T47D (cell line): Measurements from ENCODE around the gene DAB1.

Source experiments
- DNase-seq, 2 experiments: peaks; one replicate each; pipeline versions ENCODE4 v3.0.0 to v3.0.0-alpha.2; 2011 to 2012; ENCODE audit warnings: low read depth in 1 of 2, low spot score in 1 of 2
- JUND ChIP-seq: IDR thresholded peaks from 2 replicates; pipeline ENCODE4 v1.6.1; 2012; ENCODE audit warnings: low read depth
- in situ Hi-C: cut with HindIII; loops from 2 replicates; pipeline ENCODE4 v1.10.0; 2016; ENCODE audit warnings: low sequenced_read_pairs, low pct_unique_long_range_greater_than_20kb

Gene DAB1

DNA sequence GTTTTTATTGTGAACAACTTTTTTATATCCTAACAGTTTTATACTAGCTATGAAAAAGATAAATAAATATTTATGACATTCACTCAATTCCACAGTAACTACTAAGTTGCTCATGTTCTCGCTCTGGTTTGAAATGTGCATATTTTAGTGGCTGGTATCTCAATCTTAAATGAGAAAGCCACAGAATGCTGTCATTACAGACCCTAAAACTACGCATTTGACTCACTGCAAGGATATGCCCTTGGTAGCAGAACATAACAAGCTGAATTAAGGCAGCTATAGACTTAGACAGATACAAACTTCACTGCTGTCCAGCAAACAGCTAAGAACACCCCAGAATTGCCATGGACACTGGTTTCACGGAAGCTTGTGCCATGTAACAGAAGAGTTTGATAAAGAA lies 19.0 kb downstream of the DAB1 start:
- DNase-seq, result no peak
- in situ Hi-C loops, result no loop called here
- TF ChIP-seq JUND, result no peak

DNA sequence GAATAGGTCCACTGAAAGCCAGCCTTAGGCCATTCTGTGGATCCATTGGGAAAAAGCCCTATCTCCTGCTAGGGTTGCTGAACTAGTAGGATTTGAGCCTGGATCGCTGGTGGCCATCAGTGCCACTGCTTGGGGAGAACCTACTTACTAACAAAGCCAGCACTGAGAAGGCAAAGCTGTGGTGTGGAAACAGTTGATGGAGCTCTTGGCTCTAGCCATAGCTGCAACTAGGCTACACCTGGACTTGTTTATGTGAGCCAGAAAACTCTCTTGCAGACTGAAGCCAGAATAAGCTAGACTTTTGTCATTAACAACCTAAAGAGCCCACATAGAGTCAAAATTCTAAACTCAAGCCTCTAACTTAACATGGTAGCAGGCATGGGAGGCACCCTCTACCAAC lies 20.7 kb downstream of the DAB1 start:
- in situ Hi-C loops, result no loop called here
- no peak for TF ChIP-seq JUND
- no peak for DNase-seq

DNA sequence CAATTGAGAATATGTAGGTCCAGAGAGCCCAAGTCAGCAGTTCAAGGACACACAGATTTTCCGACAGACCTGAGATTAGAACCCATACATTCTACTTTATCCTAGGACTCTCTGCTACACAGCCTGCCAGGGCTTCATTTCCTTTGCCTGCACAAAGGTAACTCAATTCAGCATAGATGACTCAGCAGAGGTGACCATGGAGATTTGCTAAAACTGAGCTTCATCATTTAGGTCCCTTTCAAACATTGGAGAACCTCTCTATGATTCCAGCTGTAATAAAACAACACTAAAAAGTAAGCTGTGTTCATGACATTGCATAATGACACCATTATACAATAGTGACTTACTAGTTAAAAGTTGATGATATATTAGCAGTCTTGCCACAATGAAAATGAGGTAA lies 22.2 kb downstream of the DAB1 start:
- TF ChIP-seq JUND, result no peak
- in situ Hi-C loops, result no loop called here
- no peak for DNase-seq

DNA sequence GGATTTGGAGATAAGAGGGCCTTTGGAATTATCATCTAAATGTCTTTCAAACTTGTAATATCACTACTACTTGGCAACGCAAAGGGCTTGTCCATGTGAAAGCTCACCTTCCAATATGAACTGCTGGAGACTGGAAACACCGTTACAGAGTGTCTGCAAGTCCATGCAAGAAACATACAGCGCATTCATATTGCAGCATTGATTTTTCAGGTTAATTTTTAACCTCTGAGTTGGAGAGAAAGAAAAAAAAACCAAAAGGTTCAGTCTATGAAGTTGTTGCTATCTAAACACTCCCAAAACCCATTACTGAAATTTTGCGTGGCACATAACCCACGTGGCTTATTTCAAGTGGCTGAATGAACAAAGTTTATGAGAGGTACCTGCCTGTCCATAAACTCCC lies 23.8 kb downstream of the DAB1 start:
- DNase-seq, result no peak
- in situ Hi-C loops, result no loop called here
- no peak for TF ChIP-seq JUND

GRCh38 chr1:57393058-57393584 lies 30.7 kb downstream of the DAB1 start:
- DNase-seq, result no peak
- no peak for TF ChIP-seq JUND
- in situ Hi-C loops, result no loop called here

DNA sequence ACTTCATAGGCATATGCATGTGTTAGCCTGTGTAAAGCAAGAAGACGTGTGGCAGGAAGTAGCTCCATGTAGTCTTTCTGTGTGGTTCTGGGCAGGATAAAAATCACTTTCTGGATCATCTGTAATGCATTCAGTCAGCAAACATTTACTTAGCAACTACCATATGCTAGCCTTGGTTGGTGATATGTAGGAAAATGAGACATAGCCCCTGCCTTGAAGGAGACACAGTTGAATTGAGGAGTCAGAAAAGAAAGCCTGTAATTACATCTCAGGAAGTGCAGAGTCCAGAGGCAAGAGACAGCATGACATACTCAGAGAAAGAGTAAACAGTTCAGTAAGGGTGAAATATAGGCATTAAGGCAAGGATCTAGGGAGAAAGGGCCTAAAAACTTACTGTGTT lies 38.5 kb downstream of the DAB1 start:
- in situ Hi-C loops, result no loop called here
- TF ChIP-seq JUND, result no peak
- DNase-seq, result no peak

- DNase-seq, result no peak
- in situ Hi-C loops, result no loop called here
- no peak for TF ChIP-seq JUND
Measured at GRCh38 chr1:57384901-57385300, 39.0 kb downstream of the DAB1 start.

DNA sequence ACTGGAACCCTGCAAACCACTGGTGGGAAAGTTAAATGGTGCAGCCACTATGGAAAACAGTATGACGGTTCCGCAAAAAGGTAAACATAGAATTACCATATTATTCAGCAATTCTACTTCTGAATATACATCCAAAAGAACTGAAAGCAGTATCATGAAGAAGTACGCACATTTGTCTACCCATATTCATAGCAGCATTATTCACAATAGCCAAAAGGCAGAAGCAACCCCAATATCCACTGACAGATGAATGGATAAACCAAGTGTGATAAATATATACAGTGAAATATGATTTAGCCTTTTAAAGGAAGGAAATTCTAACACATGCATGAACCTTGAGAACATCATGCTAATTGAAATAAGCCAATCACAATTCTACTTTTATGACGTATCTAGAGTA lies 39.6 kb downstream of the DAB1 start:
- in situ Hi-C loops, result no loop called here
- DNase-seq, result no peak
- TF ChIP-seq JUND, result no peak

- DNase-seq, result no peak
- in situ Hi-C loops, result no loop called here
- TF ChIP-seq JUND, result no peak
Measured at GRCh38 chr1:57381871-57382270, 42.0 kb downstream of the DAB1 start.

DNA sequence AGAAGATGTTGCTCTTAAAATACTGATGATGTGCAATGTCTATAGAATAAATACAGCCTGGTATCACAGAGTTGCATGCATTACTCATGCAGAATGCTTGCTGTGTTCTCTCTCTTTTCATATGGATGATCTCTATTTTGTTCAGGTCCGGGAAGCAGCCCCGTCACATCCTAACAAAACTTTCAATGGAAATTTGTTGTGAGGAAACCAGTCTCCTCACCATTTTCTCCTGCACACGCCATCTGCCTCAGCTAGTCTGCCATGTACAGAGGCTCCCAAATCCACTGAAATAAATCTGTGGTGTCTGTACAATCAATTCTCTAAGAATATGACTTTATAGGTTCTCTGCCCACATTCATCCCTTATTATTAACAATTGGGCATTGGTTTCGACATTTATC lies 42.4 kb downstream of the DAB1 start:
- no peak for DNase-seq
- in situ Hi-C loops, result no loop called here
- TF ChIP-seq JUND, result no peak

DNA sequence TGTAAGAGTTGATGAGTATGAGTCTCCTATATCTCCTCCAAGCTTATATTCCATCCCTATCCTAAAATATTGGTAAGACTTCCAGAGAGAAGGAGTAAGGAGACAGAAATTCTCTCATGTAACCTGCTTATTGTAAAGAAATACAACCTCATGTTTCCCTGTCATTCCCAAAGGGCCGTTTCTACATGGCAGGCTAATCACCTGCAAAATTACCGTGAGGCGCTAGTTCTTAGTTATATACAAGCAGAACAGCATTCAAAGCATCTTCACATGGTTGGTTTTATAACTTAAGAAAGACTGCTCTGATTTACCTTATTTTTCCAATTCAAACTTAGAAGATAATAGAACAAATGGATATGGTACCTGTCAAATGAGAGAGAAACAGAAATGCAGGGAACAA lies 42.9 kb downstream of the DAB1 start:
- in situ Hi-C loops, result no loop called here
- DNase-seq, result no peak
- no peak for TF ChIP-seq JUND

DNA sequence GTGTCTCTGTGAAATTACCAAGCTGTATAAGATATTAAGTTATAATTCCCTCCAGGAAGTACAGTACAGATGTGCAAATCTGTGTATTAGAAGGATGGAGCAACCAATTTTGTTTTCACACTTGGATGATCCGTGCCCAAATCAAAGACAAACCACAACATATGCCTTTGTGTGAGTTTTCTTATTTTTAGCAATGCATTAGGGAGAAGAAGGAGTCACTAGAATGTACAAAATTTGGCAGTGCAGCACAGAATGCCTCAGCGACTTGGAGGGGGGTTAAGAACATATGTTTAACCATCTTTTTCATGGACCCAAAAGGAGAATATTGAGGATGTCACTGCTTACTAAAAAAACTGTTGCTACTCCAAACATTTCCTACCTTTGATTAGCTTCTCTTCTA lies 45.3 kb downstream of the DAB1 start:
- no peak for DNase-seq
- in situ Hi-C loops, result no loop called here

DNA sequence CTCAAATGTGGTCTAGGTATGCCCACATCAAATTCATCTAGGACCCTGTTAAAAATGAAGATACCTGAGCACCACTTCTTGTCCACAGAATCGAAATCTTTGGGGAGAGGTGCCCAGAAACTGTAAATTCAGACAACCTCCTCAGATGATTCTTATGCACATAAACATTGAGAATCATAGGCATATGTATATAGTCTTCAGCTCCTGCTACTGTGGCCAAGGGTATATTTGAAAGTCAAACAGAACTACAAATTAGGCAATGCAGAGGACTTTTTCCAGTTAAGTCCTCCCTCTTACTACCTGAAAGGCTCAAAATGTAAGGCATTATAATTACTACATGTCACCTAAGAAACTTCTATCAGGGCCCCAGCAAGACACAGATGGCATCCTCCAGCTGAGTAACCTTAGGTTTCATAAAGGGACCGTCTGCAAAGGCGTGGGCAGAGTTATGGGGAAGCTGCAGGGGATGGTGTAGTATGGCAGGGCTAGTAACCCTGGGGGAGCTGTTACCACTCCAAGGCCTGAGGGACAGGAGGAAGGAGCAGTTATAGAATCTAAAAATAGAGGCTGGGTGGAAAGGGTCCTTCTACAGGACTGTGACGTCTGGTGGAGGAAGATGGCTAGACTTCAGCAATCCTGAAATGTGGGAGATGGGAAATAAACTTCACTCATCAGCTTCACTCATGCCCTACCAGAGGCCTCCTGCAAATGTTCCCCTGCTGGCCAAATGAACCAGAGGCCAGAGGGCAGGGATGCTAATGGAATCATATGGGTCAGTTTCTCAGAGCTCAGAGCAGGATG lies 46.3 kb downstream of the DAB1 start:
- in situ Hi-C loops, result no loop called here
- no peak for DNase-seq
- TF ChIP-seq JUND, result no peak

More for the DNA sequence above, 45.3 kb downstream of the DAB1 start:
- no peak for TF ChIP-seq JUND

GRCh38 chr1:57376041-57376440 lies 47.8 kb downstream of the DAB1 start:
- DNase-seq, result no peak
- in situ Hi-C loops, result no loop called here
- no peak for TF ChIP-seq JUND
